Fibroblast of lung (primary cell): ENCODE results near the gene CCDC18.
"Not testable (repeated sequence)": the region's sequence is repeated elsewhere in the genome, so short reads cannot be mapped to it uniquely, and the experiment has no call there.

ENCODE experiments used
- EZH2 ChIP-seq: IDR thresholded peaks from 2 replicates; pipeline ENCODE4 v1.5.1; 2012; ENCODE audit warnings: low read length, control low read depth, mild to moderate bottlenecking; ENCODE audit errors: missing control alignments
- TF ChIP-seq, protein P1 (sequence below), 2 donors: IDR thresholded peaks in 1 of 2; conservative IDR thresholded peaks in 1 of 2; 1 replicate in 1 of 2; 2 replicates in 1 of 2; pipeline ENCODE4 v1.5.1; 2011 to 2012; ENCODE audit warnings: low read length in 2 of 2, control low read depth in 1 of 2, inconsistent platforms in 1 of 2, low read depth in 1 of 2, mild to moderate bottlenecking in 1 of 2

DNA sequence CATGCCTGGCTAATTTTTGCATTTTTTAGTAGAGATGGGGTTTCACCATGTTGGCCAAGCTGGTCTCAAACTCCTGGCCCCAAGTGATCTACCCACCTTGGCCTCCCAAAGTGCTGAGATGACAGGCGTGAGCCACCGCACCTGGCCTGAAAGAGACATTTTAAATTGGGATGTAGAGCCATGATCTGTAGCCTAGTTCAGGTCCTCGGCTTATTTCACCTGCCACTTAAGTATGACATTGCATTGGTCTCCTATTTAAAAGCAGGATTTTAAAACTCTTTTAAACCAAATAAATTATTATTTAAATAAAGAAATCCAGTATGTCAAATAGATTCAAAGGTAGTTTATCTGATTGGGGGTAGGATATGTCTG lies 94.7 kb downstream of the CCDC18 start:
- TF ChIP-seq, protein P1, sequence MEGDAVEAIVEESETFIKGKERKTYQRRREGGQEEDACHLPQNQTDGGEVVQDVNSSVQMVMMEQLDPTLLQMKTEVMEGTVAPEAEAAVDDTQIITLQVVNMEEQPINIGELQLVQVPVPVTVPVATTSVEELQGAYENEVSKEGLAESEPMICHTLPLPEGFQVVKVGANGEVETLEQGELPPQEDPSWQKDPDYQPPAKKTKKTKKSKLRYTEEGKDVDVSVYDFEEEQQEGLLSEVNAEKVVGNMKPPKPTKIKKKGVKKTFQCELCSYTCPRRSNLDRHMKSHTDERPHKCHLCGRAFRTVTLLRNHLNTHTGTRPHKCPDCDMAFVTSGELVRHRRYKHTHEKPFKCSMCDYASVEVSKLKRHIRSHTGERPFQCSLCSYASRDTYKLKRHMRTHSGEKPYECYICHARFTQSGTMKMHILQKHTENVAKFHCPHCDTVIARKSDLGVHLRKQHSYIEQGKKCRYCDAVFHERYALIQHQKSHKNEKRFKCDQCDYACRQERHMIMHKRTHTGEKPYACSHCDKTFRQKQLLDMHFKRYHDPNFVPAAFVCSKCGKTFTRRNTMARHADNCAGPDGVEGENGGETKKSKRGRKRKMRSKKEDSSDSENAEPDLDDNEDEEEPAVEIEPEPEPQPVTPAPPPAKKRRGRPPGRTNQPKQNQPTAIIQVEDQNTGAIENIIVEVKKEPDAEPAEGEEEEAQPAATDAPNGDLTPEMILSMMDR (conservative IDR thresholded peaks at IDR 0.05 in 1 of 2, IDR thresholded peaks at IDR 0.05 in 1 of 2; ENCODE audit: low read depth in 1 of 2, low read length in 2 of 2) = not testable (repeated sequence)
- TF ChIP-seq EZH2 = not testable (repeated sequence)
